CD14-positive monocyte (primary cell): Measurements from ENCODE around the gene PRODH2. TPM values are rescaled to one million over a fixed set of nuclear protein-coding genes. Genes with fewer than 3 reads are reported as not detected.

Experiments
- DNase-seq, 3 donors: peaks; one replicate each; pipeline ENCODE4 v3.0.0-alpha.2; 2011 to 2022
- H2AFZ ChIP-seq: 2 replicates; pipeline ENCODE4 v1.6.0; 2012; ENCODE audit warnings: mild to moderate bottlenecking, low read depth, low read length, inconsistent platforms; ENCODE audit not compliant: insufficient read depth, poor library complexity, severe bottlenecking
- H3K27ac ChIP-seq, 2 donors: 1 replicate in 1 of 2; 2 replicates in 1 of 2; pipeline ENCODE4 v1.5.1; 2012 to 2013; ENCODE audit warnings: low read length in 2 of 2, control low read depth in 1 of 2, inconsistent platforms in 1 of 2, low read depth in 1 of 2, mild to moderate bottlenecking in 1 of 2
- H3K27me3 ChIP-seq, 2 donors: one replicate each; pipeline versions ENCODE4 v1.6.0 to v1.6.1; 2011 to 2013; ENCODE audit warnings: low read length in 2 of 2; ENCODE audit not compliant: control insufficient read depth in 2 of 2, insufficient read depth in 2 of 2
- H3K36me3 ChIP-seq, 2 donors: replicated peaks in 1 of 2; 1 replicate in 1 of 2; 2 replicates in 1 of 2; pipeline versions ENCODE4 v1.5.1 to v1.6.1; 2012 to 2013; ENCODE audit warnings: low read length in 2 of 2, control low read depth in 1 of 2, inconsistent platforms in 1 of 2, mild to moderate bottlenecking in 1 of 2; ENCODE audit not compliant: insufficient read depth in 2 of 2, control insufficient read depth in 1 of 2
- H3K4me1 ChIP-seq, 2 donors: 1 replicate in 1 of 2; 2 replicates in 1 of 2; pipeline versions ENCODE4 v1.5.1 to v1.6.1; 2012 to 2013; ENCODE audit warnings: low read length in 2 of 2, control low read depth in 1 of 2, inconsistent platforms in 1 of 2, mild to moderate bottlenecking in 1 of 2, moderate library complexity in 1 of 2; ENCODE audit not compliant: insufficient read depth in 2 of 2, control insufficient read depth in 1 of 2
- H3K4me2 ChIP-seq: replicated peaks from 2 replicates; pipeline ENCODE3; 2012; ENCODE audit warnings: low read length, moderate library complexity, mild to moderate bottlenecking; ENCODE audit not compliant: poor library complexity, severe bottlenecking; ENCODE audit errors: extremely low read depth
- H3K4me3 ChIP-seq, 3 experiments: fragments of 200-600 bp in 1 of 3; sonication (generic) in 1 of 3; replicated peaks in 1 of 3; 1 replicate in 2 of 3; 2 replicates in 1 of 3; pipeline ENCODE4 v1.5.1; 2011 to 2013; ENCODE audit warnings: low read length in 3 of 3, mild to moderate bottlenecking in 3 of 3, control low read depth in 2 of 3, low read depth in 2 of 3, inconsistent platforms in 1 of 3, moderate library complexity in 1 of 3
- H3K79me2 ChIP-seq: 2 replicates; pipeline ENCODE4 v1.6.0; 2012; ENCODE audit warnings: mild to moderate bottlenecking, control low read depth, inconsistent platforms, low read length, moderate library complexity; ENCODE audit not compliant: insufficient read depth
- H3K9ac ChIP-seq: 2 replicates; pipeline ENCODE4 v1.6.0; 2017; ENCODE audit warnings: low read length, mild to moderate bottlenecking; ENCODE audit not compliant: insufficient read depth, poor library complexity, severe bottlenecking
- H3K9me3 ChIP-seq, 2 donors: replicated peaks in 1 of 2; 1 replicate in 1 of 2; 2 replicates in 1 of 2; pipeline versions ENCODE4 v1.5.1 to v1.6.1; 2012 to 2013; ENCODE audit warnings: low read length in 2 of 2, control low read depth in 1 of 2; ENCODE audit not compliant: control insufficient read depth in 1 of 2, insufficient read depth in 1 of 2
- H4K20me1 ChIP-seq: 2 replicates; pipeline ENCODE4 v1.6.0; 2012; ENCODE audit warnings: mild to moderate bottlenecking, low read length, control low read depth, moderate library complexity; ENCODE audit not compliant: insufficient read depth
- H3K27ac Mint-ChIP-seq, 7 donors: one replicate each; pipeline ENCODE4 v1.8.0; 2020; ENCODE audit warnings: mild to moderate bottlenecking in 7 of 7, mixed read lengths in 7 of 7, moderate library complexity in 6 of 7, inconsistent platforms in 2 of 7
- H3K27me3 Mint-ChIP-seq, 3 donors: one replicate each; pipeline ENCODE4 v1.8.0; 2021 to 2022; ENCODE audit warnings: low read depth in 3 of 3, mild to moderate bottlenecking in 3 of 3, mixed read lengths in 3 of 3, moderate library complexity in 3 of 3, inconsistent platforms in 1 of 3
- H3K36me3 Mint-ChIP-seq, 2 donors: one replicate each; pipeline ENCODE4 v1.8.0; 2020; ENCODE audit warnings: mixed read lengths in 2 of 2, inconsistent platforms in 1 of 2, mild to moderate bottlenecking in 1 of 2
- H3K4me1 Mint-ChIP-seq: one replicate; pipeline ENCODE4 v1.8.0; 2020; ENCODE audit warnings: mild to moderate bottlenecking, mixed read lengths
- H3K4me3 Mint-ChIP-seq, 2 donors: one replicate each; pipeline ENCODE4 v1.8.0; 2020; ENCODE audit warnings: mild to moderate bottlenecking in 2 of 2, mixed read lengths in 2 of 2, moderate library complexity in 1 of 2
- H3K9me3 Mint-ChIP-seq, 7 donors: one replicate each; pipeline ENCODE4 v1.8.0; 2020 to 2022; ENCODE audit warnings: mixed read lengths in 7 of 7, mild to moderate bottlenecking in 6 of 7, moderate library complexity in 6 of 7, inconsistent platforms in 2 of 7
- CTCF ChIP-seq: fragments of 200-600 bp; IDR thresholded peaks from one replicate; pipeline ENCODE4 v1.8.0; 2022; ENCODE audit warnings: antibody characterized with exemption, mild to moderate bottlenecking
- WGBS: methylation state at CpG from one replicate; pipeline ENCODE4 v1.1.5; 2013; ENCODE audit warnings: missing lambda C conversion rate; ENCODE audit not compliant: insufficient coverage; 5-methylcytosine and 5-hydroxymethylcytosine counted together
- intact Hi-C, 2 donors: fragments of 100-400 bp; cut with micrococcal nuclease; formaldehyde crosslinking; loops; one replicate each; pipeline versions ENCODE4 v1.15.0 to v1.15.1; 2023
- polyA plus RNA-seq, 3 donors: library from polyadenylated mRNA; depleted of rRNA in 1 of 3; unstranded in 2 of 3; stranded (reverse) in 1 of 3; fragments of 300-500 nt in 2 of 3; fragments of >200 nt in 1 of 3; fragmentation: Illumina TruSeq in 2 of 3; gene quantifications; 1 replicate in 2 of 3; 2 replicates in 1 of 3; pipeline ENCODE4 v1.2.3, GENCODE V29; 2012 to 2021

Gene PRODH2
- polyA plus RNA-seq, 3 donors, result not detected

DNA sequence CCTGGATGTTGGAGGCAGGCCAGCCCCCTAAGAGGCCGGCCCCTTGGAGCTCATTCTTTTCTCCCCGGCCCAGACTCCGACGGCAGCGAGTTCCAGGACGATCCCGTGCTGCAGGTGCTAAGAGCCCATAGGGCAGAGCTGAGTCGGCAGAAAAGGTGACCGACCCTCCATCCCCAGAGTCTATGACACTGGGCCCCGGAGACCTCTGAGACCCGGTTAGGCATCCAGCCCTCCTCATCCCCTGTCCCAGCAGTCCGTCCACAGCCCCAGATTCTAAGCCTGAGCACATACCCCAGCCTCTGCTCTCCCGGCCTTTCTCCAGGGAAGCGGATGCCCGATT lies 44.6 kb downstream of the PRODH2 start:
- Histone ChIP-seq H3K4me2 (no peak overlapping the region), H4K20me1 (no peaks in the 10 kb centered on the region), H3K36me3 (peaks cover 8 to 22% of the 10 kb centered on the region in 2 donors), H3K4me3 (no peak overlapping the region), H3K79me2 (no peaks in the 10 kb centered on the region), H3K27me3 (no peaks in the 10 kb centered on the region), H3K27ac (no peak overlapping the region), H2AFZ (no peak overlapping the region), H3K9me3 (no peaks in the 10 kb centered on the region), H3K9ac (no peak overlapping the region), H3K4me1 (no peaks in the 10 kb centered on the region)
- Mint-ChIP-seq H3K4me1 (no peaks in the 10 kb centered on the region), H3K9me3 (peaks cover 0 to 2% (median 0%) of the 10 kb centered on the region in 7 donors), H3K27ac (no peak overlapping the region), H3K36me3 (peaks cover 24 to 47% of the 10 kb centered on the region in 2 donors), H3K4me3 (no peak overlapping the region), H3K27me3 (no peaks in the 10 kb centered on the region)
- WGBS, result 92% methylated on average over 12 of the region's 15 CpGs
- no peak for DNase-seq
- intact Hi-C loops, result no loop called here
- TF ChIP-seq CTCF, result no peak

- intact Hi-C loops, result no loop called here
- H3K27me3 Mint-ChIP-seq, result no peaks in the 10 kb centered on the region
- Histone ChIP-seq H3K27ac (no peak overlapping the region), H3K27me3 (no peaks in the 10 kb centered on the region), H4K20me1 (no peaks in the 10 kb centered on the region), H3K36me3 (peaks cover 8 to 22% of the 10 kb centered on the region in 2 donors), H3K4me1 (no peaks in the 10 kb centered on the region), H3K4me3 (no peak overlapping the region), H3K9ac (no peak overlapping the region), H3K79me2 (no peaks in the 10 kb centered on the region), H3K4me2 (no peak overlapping the region), H2AFZ (no peak overlapping the region), H3K9me3 (no peaks in the 10 kb centered on the region)
- no peak for DNase-seq
- H3K9me3 Mint-ChIP-seq, result peaks cover 0 to 2% (median 0%) of the 10 kb centered on the region in 7 donors
- H3K36me3 Mint-ChIP-seq, result peaks cover 24 to 53% of the 10 kb centered on the region in 2 donors
- no peak overlapping the region for H3K4me3 Mint-ChIP-seq
- 79% methylated on average over 27 of the region's 34 CpGs for whole genome bisulfite sequencing
- H3K4me1 Mint-ChIP-seq, result no peaks in the 10 kb centered on the region
- TF ChIP-seq CTCF, result no peak
- peak overlapping the region in 1 of 7 donors; percentile 10 for H3K27ac Mint-ChIP-seq
Observed at GRCh38 chr19:35767288-35768081, 45.2 kb downstream of the PRODH2 start.
